NCI-H187 treated with DMSO at 0.1 percent for 48 hours (cell line): Measurements from ENCODE around the gene SCN4A.

ENCODE experiments used
- DNase-seq: peaks from one replicate; lab custom pipeline; 2025; lab: John Stamatoyannopoulos, UW

SCN4A gene

GRCh38 chr17:63955232-63955631, 17.5 kb downstream of the SCN4A start:
- DNase-seq = no peak

GRCh38 chr17:63954402-63955063, 18.2 kb downstream of the SCN4A start:
- DNase-seq = no peak

- no peak for DNase-seq
These were observed 21.5 kb downstream of the SCN4A start for GRCh38 chr17:63950940-63951907.

GRCh38 chr17:63949576-63950250, 23.0 kb downstream of the SCN4A start:
- no peak for DNase-seq

- DNase-seq = no peak
These were observed 24.2 kb downstream of the SCN4A start for GRCh38 chr17:63948521-63948920.

- no peak for DNase-seq
These were observed 24.9 kb downstream of the SCN4A start for GRCh38 chr17:63947711-63948330.

GRCh38 chr17:63946440-63947363, 26.0 kb downstream of the SCN4A start:
- no peak for DNase-seq

- DNase-seq = no peak
These were observed 26.8 kb downstream of the SCN4A start for GRCh38 chr17:63945784-63946439.

- DNase-seq = no peak
These were observed 27.8 kb downstream of the SCN4A start for GRCh38 chr17:63944736-63945499.

- no peak for DNase-seq
These were observed 29.0 kb downstream of the SCN4A start for GRCh38 chr17:63943745-63944144.

- no peak for DNase-seq
These were observed 30.3 kb downstream of the SCN4A start for GRCh38 chr17:63942309-63942985.

GRCh38 chr17:63941751-63942150, 31.0 kb downstream of the SCN4A start:
- no peak for DNase-seq

- no peak for DNase-seq
These were observed 31.6 kb downstream of the SCN4A start for GRCh38 chr17:63941162-63941561.

- no peak for DNase-seq
These were observed 32.1 kb downstream of the SCN4A start for GRCh38 chr17:63940584-63940983.

GRCh38 chr17:63939884-63940283, 32.8 kb downstream of the SCN4A start:
- no peak for DNase-seq

- no peak for DNase-seq
These were observed 33.3 kb downstream of the SCN4A start for GRCh38 chr17:63939401-63939800.

- no peak for DNase-seq
These were observed 34.8 kb downstream of the SCN4A start for GRCh38 chr17:63937920-63938319.

GRCh38 chr17:63937319-63937718, 35.4 kb downstream of the SCN4A start:
- DNase-seq = no peak
